ENCODE data around the gene CPEB3.

Gene CPEB3

DNA sequence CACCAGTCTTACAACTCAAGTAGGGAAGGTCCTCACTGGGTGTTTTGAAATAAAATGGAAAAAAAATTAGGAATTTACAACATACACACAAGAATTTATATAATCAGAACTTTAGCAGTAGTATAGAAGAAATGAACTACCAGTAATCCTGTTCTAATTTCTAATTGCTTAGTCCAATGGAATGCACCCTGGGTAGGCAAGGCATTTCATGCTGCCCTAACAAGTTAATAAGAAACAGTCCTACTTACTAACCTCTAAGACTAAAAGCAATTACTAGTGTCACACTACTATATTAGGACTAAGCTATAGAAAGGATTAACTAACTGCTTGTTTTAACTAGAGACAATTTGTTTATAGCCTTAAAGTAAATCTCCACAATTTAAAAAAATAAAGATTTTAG, 209.2 kb downstream of the CPEB3 start:
- TF ChIP-seq GATA3 (IDR thresholded peaks at IDR 0.05; ENCODE audit: low read depth, low read length) (no peak), GATA2 (IDR thresholded peaks at IDR 0.05; ENCODE audit: low read depth, low read length) (no peak)

GRCh38 chr10:92080244-92080643, 210.6 kb downstream of the CPEB3 start:
- no peak for TF ChIP-seq GATA3 (IDR thresholded peaks at IDR 0.05; ENCODE audit: low read depth, low read length)

GRCh38 chr10:92079003-92079402, 211.9 kb downstream of the CPEB3 start:
- TF ChIP-seq GATA2 (IDR thresholded peaks at IDR 0.05; ENCODE audit: low read depth, low read length) (no peak), GATA3 (IDR thresholded peaks at IDR 0.05; ENCODE audit: low read depth, low read length) (no peak)

GRCh38 chr10:92076722-92077121, 214.2 kb downstream of the CPEB3 start:
- TF ChIP-seq GATA2 (IDR thresholded peaks at IDR 0.05; ENCODE audit: low read depth, low read length) (no peak), GATA3 (IDR thresholded peaks at IDR 0.05; ENCODE audit: low read depth, low read length) (no peak)

- no peak for TF ChIP-seq GATA3 (IDR thresholded peaks at IDR 0.05; ENCODE audit: low read depth, low read length)
- TF ChIP-seq GATA2 (IDR thresholded peaks at IDR 0.05; ENCODE audit: low read depth, low read length), result no peak
These were observed 215.0 kb downstream of the CPEB3 start for GRCh38 chr10:92075829-92076228.

GRCh38 chr10:92074126-92074887, 216.6 kb downstream of the CPEB3 start:
- no peak for TF ChIP-seq GATA3 (IDR thresholded peaks at IDR 0.05; ENCODE audit: low read depth, low read length)
- no peak for TF ChIP-seq GATA2 (IDR thresholded peaks at IDR 0.05; ENCODE audit: low read depth, low read length)

- TF ChIP-seq GATA2 (IDR thresholded peaks at IDR 0.05; ENCODE audit: low read depth, low read length) (no peak), GATA3 (IDR thresholded peaks at IDR 0.05; ENCODE audit: low read depth, low read length) (no peak)
These were observed 222.0 kb downstream of the CPEB3 start for GRCh38 chr10:92068900-92069299.

DNA sequence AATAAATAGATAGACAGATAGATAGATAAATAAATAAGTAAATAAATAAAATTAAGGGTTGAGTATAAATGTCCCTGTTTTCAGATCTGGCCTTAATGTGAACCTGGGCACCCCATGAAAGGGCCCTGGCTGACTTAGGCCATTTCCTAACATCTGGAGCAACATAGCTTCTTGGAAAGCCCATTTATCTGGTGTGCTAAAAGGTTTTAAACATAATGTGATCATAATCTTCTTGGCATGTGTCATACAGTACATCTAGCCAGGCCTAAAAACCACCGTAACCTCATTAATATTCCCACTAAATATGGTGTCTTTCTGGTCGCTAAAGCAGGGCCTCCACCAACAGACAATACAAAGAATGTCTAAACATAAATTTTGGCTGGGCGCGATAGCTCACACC, 224.5 kb downstream of the CPEB3 start:
- TF ChIP-seq GATA2 (IDR thresholded peaks at IDR 0.05; ENCODE audit: low read depth, low read length) (no peak; the same call in 1 of the 2 replicates), GATA3 (IDR thresholded peaks at IDR 0.05; ENCODE audit: low read depth, low read length) (no peak)

DNA sequence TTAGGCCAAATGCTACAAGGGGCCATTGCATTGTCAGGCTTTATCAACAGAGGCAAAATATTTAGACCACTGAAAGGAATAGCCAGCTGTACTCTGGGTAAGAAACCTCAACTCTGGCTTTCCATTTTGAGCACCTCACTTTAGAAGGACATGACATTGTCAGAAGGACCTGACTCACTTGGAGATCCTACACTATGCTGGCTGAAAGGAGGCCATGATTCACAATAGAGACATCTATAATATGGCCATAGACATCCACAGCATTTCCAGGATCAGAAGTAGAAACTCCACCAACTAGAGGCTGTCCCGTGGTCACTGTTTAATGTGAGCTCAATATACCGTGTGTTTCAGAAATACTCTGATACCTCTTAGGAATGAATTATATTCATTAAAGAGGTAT, 226.4 kb downstream of the CPEB3 start:
- no peak for TF ChIP-seq GATA2 (IDR thresholded peaks at IDR 0.05; ENCODE audit: low read depth, low read length)
- no peak for TF ChIP-seq GATA3 (IDR thresholded peaks at IDR 0.05; ENCODE audit: low read depth, low read length)

DNA sequence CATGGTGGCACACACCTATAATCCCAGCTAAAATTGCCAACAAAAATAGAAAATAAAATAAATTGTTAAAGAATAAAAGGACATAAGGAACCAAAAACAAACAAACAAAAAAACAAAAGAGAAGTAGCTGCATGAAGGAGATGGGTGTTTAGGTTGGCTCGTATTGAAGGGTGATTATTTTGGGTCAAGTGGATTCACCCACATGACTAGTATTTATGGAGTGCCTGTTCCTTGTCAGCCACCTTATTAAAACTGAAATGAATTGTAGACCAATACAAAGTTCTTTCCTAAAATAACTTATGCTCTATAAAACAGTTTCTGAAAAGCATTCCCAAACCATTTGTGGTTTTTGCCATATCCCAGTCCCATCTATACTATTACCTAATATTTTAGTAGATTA, 228.6 kb downstream of the CPEB3 start:
- TF ChIP-seq GATA3 (IDR thresholded peaks at IDR 0.05; ENCODE audit: low read depth, low read length) (no peak), GATA2 (IDR thresholded peaks at IDR 0.05; ENCODE audit: low read depth, low read length) (no peak)

DNA sequence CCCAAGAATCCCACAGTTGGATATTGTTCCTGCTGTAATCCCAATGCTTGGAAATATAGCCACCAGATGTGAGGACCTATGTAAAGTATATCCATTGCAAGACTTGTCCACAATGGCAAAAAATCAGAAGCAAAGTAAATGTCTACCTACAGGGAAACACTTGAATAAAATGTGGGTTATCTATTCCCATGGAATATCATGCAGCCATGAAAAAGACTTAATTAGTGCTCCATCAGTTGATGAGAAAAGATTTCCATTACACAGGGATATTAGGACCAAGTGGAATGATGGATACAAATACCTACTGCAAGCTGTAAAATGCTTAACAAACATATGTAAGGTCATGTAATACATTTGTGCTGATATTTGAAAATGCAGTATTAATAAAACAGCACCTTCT, 236.1 kb downstream of the CPEB3 start:
- TF ChIP-seq GATA2 (IDR thresholded peaks at IDR 0.05; ENCODE audit: low read depth, low read length) (no peak), GATA3 (IDR thresholded peaks at IDR 0.05; ENCODE audit: low read depth, low read length) (no peak)

DNA sequence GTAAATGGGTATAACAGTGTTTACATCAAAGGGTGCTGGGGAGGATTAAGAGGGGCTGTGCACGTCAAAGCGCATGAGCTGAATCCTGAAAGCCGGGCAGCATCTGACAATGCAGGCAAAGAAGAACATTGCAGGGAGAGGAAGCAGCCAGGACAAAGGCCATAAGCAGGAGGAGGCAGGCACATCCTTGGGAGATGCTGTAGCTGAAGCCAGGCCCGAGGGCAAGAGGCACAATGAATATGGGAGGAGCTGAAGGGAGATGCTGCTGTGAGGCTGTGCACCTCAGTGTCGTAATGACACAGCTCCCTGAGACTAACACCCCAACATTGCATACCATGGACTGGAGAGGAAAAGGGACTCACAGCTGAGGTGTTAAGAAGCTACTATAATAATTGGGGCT, 238.1 kb downstream of the CPEB3 start:
- TF ChIP-seq GATA3 (IDR thresholded peaks at IDR 0.05; ENCODE audit: low read depth, low read length) (no peak), GATA2 (IDR thresholded peaks at IDR 0.05; ENCODE audit: low read depth, low read length) (no peak)

DNA sequence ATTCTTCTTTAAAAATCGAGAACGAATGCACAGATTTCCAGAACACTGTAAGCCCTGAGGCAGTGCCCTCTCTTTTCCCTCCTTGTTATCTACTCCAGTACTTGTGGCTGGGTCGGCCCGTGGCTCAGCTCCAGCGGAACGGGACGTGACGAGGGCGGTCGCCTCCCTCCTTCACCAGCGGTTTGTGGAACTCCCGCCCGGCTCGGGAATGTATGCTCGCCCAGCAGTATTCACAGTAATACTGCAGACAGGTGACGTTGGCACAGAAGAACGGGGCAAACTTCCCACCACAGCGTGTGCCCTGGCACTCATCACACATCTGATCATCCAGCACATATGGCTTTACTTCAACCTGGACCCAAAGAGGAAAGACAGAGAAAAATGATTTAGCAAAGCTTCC, 238.8 kb downstream of the CPEB3 start:
- TF ChIP-seq GATA3 (IDR thresholded peaks at IDR 0.05; ENCODE audit: low read depth, low read length) (no peak), GATA2 (IDR thresholded peaks at IDR 0.05; ENCODE audit: low read depth, low read length) (no peak)

- no peak for TF ChIP-seq GATA2 (IDR thresholded peaks at IDR 0.05; ENCODE audit: low read depth, low read length)
- TF ChIP-seq GATA3 (IDR thresholded peaks at IDR 0.05; ENCODE audit: low read depth, low read length), result no peak
These were observed 243.7 kb downstream of the CPEB3 start for GRCh38 chr10:92047215-92047614.

DNA sequence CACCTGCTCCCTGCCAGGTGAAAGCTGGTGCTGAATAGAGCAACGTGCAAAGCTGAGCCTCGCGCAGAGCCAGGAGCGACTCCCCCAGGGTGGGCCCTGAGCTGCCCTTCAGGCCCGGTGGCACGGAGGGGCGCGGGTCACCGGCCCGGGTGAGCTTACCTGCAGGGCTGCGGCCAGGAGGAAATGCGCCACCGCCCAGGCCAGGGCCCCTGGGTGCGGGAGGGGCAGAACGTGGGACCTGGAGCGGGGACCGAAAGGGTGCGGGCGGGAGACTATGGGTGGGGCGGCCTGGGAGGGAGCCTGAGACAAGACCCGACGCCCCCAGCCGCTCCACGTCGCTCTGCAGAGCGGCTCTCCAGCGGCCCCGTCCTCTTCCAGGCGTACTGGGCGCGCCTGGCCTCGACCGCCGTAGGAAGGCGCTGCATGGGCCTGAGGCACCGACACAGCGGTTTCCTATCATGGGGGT, 245.2 kb downstream of the CPEB3 start:
- TF ChIP-seq GATA3 (IDR thresholded peaks at IDR 0.05; ENCODE audit: low read depth, low read length) (no peak), GATA2 (IDR thresholded peaks at IDR 0.05; ENCODE audit: low read depth, low read length) (no peak)

GRCh38 chr10:92042541-92042940, 248.3 kb downstream of the CPEB3 start:
- TF ChIP-seq GATA2 (IDR thresholded peaks at IDR 0.05; ENCODE audit: low read depth, low read length) (no peak), GATA3 (IDR thresholded peaks at IDR 0.05; ENCODE audit: low read depth, low read length) (no peak)
